ENCODE data around the gene PHF20. TPM values are rescaled to one million over a fixed set of nuclear protein-coding genes. Genes with fewer than 3 reads are reported as not detected.

Gene PHF20
- total RNA-seq, 2 donors from 2014 or later, result 17.6 to 25.1 TPM

- no peaks in the 10 kb centered on the region for H3K27me3 ChIP-seq
- H3K4me3 ChIP-seq, result no peak overlapping the region
- ATAC-seq, result no peak
- no peak for DNase-seq
- WGBS, 2 donors, result 47 to 59% methylated on average over 4 of the region's 4 CpGs
- no peak for TF ChIP-seq POLR2A (IDR thresholded peaks at IDR 0.05)
- TF ChIP-seq, protein P1, sequence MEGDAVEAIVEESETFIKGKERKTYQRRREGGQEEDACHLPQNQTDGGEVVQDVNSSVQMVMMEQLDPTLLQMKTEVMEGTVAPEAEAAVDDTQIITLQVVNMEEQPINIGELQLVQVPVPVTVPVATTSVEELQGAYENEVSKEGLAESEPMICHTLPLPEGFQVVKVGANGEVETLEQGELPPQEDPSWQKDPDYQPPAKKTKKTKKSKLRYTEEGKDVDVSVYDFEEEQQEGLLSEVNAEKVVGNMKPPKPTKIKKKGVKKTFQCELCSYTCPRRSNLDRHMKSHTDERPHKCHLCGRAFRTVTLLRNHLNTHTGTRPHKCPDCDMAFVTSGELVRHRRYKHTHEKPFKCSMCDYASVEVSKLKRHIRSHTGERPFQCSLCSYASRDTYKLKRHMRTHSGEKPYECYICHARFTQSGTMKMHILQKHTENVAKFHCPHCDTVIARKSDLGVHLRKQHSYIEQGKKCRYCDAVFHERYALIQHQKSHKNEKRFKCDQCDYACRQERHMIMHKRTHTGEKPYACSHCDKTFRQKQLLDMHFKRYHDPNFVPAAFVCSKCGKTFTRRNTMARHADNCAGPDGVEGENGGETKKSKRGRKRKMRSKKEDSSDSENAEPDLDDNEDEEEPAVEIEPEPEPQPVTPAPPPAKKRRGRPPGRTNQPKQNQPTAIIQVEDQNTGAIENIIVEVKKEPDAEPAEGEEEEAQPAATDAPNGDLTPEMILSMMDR (IDR thresholded peaks at IDR 0.05), result no peak
- H3K36me3 ChIP-seq (replicated peaks in 1 of 2; ENCODE audit: insufficient read depth in 1 of 2, low read depth in 2 of 2), result no peaks in the 10 kb centered on the region
- no peak overlapping the region for H3K27ac ChIP-seq
- H3K4me1 ChIP-seq, result peaks cover 19% of the 10 kb centered on the region
- intact Hi-C loops (cut with DNase I), result no loop called here
- no peaks in the 10 kb centered on the region for H3K9me3 ChIP-seq
Measured at GRCh38 chr20:35766843-35767242, 5.0 kb upstream of the PHF20 start.

GRCh38 chr20:35767683-35768481 lies 3.9 kb upstream of the PHF20 start:
- no peak for ATAC-seq
- WGBS, 2 donors, result 61 to 79% methylated on average over 10 to 12 of the region's 12 CpGs
- Histone ChIP-seq H3K27me3 (no peaks in the 10 kb centered on the region), H3K9me3 (no peaks in the 10 kb centered on the region), H3K4me3 (no peak overlapping the region), H3K36me3 (replicated peaks in 1 of 2; ENCODE audit: insufficient read depth in 1 of 2, low read depth in 2 of 2) (no peaks in the 10 kb centered on the region), H3K4me1 (peaks cover 25% of the 10 kb centered on the region), H3K27ac (peak overlapping the region in 3 of 4 donors; percentile 4 to 76 (median 63))
- peak in 3 of 4 donors; percentile 37 to 76 (median 38) for DNase-seq
- intact Hi-C loops (cut with DNase I), result no loop called here
- TF ChIP-seq, protein P1 (IDR thresholded peaks at IDR 0.05), result no peak
- peak in 2 of 3 donors; percentile 32 to 45 for TF ChIP-seq POLR2A (IDR thresholded peaks at IDR 0.05)

DNA sequence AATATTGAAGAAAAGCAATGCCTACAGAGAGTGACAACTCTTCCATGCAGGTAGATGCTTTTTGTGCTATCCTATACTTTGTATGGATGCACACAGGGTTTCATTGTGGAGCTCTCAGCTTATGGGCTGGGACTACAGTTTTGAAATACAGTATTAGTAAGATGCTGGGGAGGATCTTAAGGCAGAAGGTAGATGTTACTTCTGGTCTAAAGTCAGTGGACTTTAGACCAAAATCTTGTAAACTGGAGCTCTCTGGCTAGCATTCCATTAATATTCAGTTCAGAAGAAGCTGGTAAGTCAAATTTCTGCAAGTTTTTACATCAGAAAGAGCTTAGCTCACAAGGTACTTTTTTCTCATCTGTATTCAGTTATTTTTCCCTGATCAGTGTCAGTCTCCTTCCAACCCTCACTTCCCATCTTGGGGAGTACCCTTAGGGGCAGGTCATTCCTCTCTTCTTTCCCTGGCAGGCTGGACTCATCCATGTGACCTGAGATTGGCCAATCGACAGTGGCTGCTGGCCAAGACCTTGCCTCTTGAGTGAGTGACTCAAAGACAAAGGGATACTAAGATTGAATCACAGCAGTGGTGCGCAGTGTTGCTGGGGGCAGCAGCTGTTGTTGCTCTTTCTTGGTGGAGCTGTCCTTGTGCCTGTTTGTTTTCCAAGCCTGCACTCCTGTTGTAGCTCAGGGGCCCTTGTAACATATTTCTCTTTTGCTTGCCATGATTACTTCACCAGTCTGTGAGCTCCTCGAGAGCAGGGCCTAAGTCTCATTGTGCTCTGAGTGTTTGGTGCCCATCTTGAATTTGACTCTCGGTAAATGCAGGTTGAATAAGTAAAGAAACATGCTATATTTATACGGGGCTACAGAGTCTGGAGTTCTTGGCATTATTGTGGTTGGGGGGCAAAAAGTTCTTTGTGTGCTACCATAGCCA lies 2.8 kb upstream of the PHF20 start:
- peak; percentile 23 for ATAC-seq
- H3K4me3 ChIP-seq, result no peak overlapping the region
- intact Hi-C loops (cut with DNase I), result no loop called here

GRCh38 chr20:35771367-35771688 lies 487 bp upstream of the PHF20 start:
- no peaks in the 10 kb centered on the region for H3K27me3 ChIP-seq
- whole genome bisulfite sequencing, 2 donors, result 66 to 67% methylated on average over 9 of the region's 9 CpGs
- intact Hi-C loops (cut with DNase I), result no loop called here
- TF ChIP-seq, protein P1 (IDR thresholded peaks at IDR 0.05), result no peak
- no peak for TF ChIP-seq POLR2A (IDR thresholded peaks at IDR 0.05)
- DNase-seq (no peak), ATAC-seq (no peak)
- H3K9me3 ChIP-seq, result no peaks in the 10 kb centered on the region
- no peak overlapping the region for H3K4me3 ChIP-seq
- H3K36me3 ChIP-seq (replicated peaks in 1 of 2; ENCODE audit: insufficient read depth in 1 of 2, low read depth in 2 of 2), result no peaks in the 10 kb centered on the region
- H3K4me1 ChIP-seq, result peaks cover 39% of the 10 kb centered on the region
- peak overlapping the region; percentile 82 to 91 (median 84) for H3K27ac ChIP-seq

More for the DNA sequence above, 2.8 kb upstream of the PHF20 start:
- 51 to 69% methylated on average over 5 of the region's 5 CpGs for WGBS, 2 donors
- Histone ChIP-seq H3K27me3 (no peaks in the 10 kb centered on the region), H3K9me3 (no peaks in the 10 kb centered on the region), H3K27ac (peak overlapping the region; percentile 18 to 76 (median 58)), H3K36me3 (replicated peaks in 1 of 2; ENCODE audit: insufficient read depth in 1 of 2, low read depth in 2 of 2) (no peaks in the 10 kb centered on the region), H3K4me1 (peaks cover 33% of the 10 kb centered on the region)
- TF ChIP-seq, protein P1 (IDR thresholded peaks at IDR 0.05), result no peak
- peak in 2 of 3 donors; percentile 50 to 67 for TF ChIP-seq POLR2A (IDR thresholded peaks at IDR 0.05)
- peak; percentile 82 to 94 (median 91) for DNase-seq
